ENCODE measurements around the gene XDH. TPM values are rescaled to one million over a fixed set of nuclear protein-coding genes. Genes with fewer than 3 reads are reported as not detected.

The XDH gene
- total RNA-seq, 1 experiment from 2014 or later, result 3.1 TPM

DNA sequence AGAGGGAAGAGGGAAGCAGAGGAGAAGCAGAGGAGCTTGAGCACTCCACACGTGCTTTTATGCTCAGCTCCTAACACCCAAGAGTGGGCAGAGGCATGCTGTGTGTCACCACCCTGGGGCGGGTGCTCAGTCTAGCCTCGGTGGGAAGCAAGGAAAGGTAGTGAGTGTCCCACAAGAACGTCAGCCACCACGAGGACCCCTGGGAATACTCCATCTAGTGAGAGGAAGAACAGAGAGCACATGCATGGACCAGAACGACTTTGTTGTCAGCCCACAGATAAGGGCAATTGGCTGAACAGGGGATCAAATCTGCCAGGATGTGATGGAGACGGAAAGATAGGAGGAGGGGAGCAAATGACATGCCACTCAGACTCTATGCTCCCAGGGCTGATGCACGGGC, 83.4 kb downstream of the XDH start:
- DNase-seq (ENCODE audit: low read depth), result no peak

DNA sequence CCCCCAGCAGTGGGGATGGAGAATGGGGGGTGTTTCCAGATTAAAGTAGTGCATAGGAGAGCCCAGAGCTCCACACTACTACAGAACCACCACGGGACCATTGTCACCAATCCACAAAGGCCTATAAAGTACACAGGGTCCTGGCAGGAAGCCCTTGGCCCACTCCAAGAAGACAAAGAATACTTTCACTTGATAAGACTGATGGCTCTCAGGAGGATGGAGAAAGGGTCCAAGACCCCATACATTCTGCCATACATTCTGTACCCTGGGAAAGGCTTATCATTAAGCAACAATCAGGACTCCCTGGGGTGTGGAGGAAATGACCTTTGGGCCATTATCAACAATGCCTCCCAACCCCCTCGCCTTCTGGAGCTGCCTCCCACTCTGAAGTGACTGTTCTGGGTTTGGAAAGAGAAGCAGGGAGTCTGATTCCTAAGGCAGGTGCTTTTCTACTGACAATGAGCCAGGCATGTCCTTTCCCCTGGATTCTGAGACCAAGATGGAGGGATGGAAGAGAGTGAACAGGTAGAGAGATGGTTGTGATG, 85.4 kb downstream of the XDH start:
- DNase-seq (ENCODE audit: low read depth), result no peak

DNA sequence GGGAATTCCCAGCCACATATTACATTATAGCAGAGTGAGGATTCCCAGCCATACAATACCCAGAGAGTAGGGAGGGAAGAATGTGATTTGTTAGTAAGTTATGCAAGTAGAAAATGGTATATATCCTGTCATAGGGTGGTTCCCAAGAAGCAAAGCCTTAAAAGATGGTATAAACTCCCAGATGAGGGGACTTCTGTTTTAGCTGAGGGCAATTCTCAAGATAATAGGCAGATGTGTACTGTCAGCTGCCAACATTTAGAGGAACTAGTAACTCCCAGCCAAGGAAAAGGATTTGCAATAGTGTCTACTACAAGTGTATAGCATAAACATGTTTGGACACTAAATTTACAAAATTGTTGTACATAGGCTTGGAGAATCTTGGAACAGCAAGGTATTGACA, 86.5 kb downstream of the XDH start:
- DNase-seq (ENCODE audit: low read depth), result no peak

DNA sequence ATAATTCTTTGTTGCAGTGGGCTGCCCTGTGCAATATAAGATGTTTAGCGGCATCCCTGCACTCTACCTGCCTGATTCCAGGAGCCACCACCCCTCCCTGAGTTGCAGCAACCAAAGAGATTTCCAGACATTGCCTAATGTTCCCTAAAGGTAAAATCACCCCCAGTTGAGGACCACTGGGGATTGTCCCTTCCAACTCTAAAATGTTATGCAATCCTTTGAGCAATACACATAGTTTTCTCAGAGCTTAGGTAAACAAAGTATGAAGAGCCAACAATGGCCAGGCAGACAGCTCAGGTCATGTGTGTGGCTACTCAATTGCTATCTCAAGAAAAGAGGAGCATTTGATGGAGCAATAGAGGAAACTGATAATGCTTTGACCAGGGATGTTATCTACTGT, 87.0 kb downstream of the XDH start:
- no peak for DNase-seq (ENCODE audit: low read depth)

DNA sequence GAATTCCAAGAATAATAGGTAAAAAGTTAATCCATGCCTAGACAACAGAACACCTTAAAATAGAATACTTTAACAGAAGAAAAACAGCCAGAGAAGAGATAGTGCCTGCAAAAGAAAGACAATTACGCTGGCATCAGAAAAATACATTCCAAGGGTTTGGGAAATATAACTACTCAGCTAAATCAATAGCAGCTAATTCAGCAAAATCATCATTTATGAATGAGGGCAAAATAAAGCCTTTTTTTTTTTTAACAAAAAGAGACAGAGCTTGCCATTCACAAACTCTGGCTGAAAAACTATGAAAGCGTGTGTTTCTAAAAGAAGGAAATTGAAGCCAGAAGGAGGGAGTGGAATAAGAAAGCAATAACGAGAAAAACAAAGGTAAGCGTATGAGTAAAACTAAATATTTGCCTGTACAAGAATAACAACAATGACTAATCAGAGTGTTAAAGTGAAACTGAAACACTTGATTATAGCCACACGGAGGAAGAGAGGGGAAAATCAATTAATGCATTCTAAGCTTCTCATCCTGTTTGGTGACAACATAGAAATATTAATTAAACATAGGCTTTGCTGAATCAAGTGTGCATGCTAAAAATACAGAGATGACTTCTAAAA, 90.4 kb downstream of the XDH start:
- DNase-seq (ENCODE audit: low read depth), result peak; percentile 28

DNA sequence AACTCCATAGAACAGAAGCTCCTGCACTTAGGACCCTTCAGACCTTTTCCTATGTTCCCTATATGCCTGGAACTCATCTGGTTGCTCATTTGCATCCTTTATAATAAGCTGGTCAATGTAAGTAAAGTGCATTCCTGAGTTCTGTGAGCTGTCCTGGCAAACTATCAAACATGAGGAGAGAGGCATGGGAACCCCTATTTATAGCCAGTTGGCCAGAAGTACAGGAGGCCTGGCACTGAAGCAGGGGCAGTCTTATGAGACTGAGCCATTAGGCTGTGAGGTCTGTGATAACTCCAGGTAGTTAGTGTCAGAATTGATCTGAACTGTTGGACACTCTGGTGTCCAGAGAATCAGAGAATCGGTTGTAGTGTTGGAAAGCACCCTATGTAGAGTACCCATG, 92.2 kb downstream of the XDH start:
- DNase-seq (ENCODE audit: low read depth), result no peak

DNA sequence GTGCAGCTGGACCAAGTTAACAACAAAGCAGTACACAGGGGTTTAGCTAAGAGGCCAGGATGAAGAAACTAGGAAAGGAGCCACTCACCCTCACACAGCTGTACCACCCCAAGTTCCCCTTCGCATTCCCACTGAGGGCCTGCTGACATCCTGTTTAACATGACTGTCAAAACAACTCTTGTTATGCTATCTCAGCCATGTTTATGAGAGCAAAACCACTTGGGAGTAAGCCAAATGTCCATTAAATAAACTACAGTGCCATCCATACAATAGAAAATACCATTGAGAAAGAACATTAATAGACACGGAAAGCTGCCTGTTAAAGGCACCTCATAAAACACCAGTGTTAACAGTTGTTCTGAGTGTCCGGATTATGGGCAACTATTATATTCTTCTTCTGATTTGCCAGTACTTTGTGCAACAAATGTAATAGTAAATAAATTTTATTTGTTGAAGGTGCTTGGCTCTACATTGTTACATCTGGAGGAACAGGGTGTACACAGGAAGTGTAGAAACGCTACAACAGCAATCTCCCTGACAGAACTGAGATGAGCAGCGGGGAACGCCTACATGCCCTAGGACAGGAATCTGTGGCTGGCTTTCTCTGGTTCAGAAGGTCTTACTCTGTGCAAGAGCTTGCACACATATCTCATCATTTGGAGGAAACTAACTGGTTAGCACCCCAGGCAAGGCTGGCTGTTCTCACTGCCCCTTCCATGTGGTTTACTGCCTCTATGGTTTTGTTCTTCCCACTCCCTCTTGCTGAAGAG, 95.0 kb downstream of the XDH start:
- DNase-seq (ENCODE audit: low read depth), result peak; percentile 48

DNA sequence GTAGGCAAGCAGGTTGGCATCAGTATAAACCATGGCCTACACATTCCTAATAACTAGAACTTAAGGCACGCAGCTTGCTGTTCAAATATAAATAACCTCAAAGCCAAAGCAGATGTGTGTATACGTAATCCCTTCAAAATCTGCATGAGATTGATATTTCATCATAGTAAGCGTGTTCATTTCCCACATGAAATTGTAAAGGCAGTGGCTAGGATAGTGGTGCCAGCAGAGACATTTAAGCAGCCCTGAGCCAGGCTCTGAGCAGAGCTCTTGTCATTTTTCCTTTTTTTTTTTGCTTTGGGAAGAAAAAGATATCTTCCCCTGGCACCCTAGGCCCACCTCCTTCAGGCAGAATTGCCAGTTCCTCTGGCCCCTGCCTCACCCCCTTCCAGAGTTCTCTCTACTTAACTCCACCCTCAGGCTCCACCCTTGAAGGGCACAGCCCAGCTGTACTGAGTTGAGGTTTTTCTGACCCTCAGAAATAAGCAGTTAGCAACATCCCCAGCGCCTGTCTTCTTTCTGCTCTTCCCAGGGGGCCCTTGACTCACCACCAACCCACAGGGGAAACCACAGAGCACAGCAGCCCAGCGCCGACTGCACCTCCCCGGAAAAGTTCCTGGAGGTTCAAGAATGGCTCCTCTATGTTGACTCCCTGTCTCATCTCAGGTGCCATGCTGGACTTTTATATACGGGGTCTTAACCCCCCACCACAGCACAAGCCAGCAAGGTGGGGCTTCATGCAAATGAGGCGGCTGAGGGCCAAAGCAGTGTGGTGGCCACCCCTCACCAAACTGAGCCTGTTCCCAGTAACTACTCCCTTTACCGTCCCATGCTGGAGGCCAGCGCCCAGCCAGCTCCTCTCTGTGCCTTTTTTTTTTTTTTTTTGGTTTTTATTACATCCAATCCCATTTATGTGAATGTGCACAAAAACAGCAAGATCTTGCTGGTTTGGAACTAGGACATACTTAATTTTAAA, 95.9 kb downstream of the XDH start:
- peak; percentile 94 for DNase-seq (ENCODE audit: low read depth)

DNA sequence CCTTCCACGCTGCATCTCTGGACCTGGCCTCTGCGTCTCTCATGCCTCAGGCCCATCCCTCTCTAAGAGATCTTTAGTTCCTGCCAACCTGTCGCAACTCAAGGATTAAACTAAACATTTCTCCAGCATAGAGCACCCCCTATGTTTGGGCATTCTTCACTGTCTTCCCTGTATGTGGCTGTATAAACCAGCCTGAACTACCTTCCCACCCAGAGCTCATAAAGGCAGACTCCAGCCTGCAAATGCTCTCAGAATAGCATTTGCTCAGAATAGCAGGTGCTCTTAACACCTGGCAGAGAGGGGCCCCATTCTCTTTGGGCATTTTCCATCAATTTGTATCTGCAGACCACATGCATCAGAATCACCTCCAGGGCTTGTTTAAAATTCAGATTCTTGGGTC, 97.1 kb downstream of the XDH start:
- DNase-seq (ENCODE audit: low read depth), result no peak

DNA sequence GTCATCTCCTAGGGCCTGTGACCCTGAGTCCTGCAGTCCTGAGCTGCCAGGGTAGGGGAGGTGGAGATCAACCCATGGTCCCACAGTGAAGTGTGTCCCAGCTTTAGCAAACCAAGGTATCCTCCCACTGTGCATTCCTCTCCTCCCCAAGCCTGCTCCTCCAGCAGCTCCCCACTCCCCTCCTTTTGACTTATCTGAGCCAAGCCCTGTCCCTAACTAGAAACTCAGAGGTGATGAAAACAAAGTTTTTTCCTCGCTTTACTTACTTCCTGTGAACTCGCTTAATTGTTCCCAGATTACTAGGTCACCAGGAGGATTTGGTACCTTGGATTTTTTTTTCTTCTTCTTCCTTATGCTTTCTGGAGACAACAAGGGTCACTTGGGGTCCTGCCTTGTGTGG, 99.8 kb downstream of the XDH start:
- no peak for DNase-seq (ENCODE audit: low read depth)

DNA sequence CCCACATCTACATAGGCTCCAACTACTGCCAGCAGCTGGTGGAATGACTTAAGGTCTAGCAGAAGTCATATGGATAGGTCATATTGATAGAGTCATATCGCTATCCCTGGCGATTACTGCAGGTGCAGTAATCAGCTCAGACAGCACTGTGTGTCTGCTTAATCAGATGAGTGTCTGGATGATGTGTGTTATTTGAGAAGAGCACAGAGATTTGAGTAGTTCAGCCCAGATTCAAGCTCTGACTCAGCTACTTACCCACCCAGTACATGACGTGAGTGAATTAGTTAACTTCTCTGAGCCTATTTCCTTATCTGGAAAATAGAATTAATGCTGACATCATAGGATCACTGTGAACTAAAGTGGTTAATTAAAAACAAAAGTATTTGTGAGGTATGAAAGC, 101.6 kb downstream of the XDH start:
- DNase-seq (ENCODE audit: low read depth), result peak; percentile 61

DNA sequence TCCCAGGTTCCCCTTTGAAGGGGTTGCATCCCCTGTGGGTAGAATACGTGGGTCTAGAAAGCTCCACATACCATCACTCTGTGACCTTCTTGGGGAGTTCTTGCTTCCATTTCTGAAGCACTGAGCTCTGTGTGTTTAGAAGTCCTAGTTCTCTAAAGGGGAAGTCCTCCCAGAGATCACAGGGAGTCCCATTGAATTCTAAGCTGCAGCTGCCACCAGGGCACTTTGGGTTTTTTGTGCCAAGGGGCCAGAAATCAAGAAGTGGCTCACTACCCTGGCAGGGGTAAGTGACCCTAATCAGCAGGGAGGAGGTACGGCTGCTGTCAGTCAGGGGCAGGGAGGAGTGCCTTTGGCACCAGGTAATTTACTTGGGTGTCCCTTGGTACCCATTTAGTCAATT, 109.7 kb downstream of the XDH start:
- no peak for DNase-seq (ENCODE audit: low read depth)

DNA sequence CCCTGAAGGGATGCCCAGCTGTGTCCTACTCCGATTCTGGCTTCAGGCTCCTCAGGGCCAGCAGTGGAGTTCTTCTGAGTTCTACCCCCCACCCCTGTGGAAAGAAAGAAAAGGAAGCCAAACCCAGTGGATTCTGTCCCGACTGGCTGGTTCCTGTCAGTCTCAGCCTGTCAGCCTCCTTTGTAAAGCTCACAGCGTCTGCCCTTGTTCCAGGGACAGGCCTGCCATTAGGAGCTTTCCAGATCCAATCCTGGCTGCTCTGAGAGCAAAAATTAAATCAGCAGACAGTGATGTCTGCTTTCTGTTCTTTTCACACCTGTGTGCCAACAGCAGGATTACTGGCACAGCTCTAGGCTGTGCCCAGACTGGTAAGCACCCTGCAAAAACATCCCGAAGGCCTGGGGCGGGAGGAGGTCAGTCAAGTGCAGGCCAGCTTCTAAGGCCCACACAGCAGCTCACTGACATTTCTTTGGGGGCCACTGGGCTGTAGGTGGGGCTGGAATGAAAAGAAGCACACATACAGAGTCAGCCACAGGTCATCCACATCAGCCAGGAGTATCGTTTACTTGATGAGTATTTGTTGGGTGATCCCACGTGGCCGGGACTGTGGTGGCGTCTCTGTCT, 111.5 kb downstream of the XDH start:
- DNase-seq (ENCODE audit: low read depth), result no peak

DNA sequence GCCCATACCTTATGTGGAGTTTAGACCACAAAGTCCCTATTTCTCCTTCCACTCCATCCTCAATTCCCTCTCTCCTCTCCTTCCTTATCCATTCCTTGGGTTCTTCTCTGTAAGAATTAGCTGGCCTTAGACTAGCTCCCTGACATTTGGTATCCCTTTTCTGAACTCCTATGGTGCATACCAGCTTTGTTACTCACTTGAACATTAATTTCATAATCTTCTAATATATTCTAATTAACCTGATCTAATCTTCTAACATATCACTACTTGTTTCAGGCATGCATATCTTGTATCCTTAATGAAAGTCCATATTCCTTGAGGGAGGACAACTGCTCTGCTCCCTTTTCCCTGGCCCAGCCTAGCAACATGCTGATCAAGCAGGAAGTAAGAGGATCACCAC, 114.2 kb downstream of the XDH start:
- no peak for DNase-seq (ENCODE audit: low read depth)

DNA sequence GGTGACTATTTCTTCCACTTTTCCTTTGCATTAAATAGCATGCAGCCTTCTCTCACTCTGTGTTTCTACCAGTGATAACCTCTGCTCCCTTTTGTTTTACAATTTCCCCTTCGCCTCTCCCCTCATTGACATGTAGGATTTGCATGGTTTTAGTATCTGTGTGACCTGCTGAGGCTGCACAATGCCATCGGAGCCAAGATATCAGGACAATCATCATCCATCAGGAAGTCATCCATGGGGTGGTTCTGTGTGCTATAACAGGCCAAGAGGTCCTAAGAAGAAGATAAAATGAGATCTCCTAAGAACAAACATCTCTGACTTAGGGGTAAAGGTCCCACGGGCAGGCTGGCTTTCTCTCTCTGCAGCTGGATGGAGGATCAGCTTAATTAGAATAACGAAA, 115.0 kb downstream of the XDH start:
- no peak for DNase-seq (ENCODE audit: low read depth)

DNA sequence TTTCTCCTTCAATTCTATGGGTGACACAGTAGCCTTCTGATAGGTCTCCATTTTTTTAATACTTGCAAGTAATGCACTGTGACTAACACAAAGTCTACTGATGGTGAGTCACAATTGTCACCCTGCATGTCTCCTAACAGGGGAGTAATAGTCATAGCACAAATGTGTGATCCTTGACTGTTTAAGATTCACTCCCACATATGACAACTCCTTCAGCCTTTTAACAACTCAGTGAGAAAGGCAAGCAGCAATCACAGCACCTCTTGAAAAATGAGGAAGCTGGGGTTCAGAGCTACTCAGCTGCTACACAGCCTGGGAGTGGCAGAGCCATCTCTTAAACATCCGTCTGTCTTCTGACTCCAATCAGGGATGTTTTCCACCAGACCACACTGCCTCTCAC, 116.8 kb downstream of the XDH start:
- peak; percentile 72 for DNase-seq (ENCODE audit: low read depth)

DNA sequence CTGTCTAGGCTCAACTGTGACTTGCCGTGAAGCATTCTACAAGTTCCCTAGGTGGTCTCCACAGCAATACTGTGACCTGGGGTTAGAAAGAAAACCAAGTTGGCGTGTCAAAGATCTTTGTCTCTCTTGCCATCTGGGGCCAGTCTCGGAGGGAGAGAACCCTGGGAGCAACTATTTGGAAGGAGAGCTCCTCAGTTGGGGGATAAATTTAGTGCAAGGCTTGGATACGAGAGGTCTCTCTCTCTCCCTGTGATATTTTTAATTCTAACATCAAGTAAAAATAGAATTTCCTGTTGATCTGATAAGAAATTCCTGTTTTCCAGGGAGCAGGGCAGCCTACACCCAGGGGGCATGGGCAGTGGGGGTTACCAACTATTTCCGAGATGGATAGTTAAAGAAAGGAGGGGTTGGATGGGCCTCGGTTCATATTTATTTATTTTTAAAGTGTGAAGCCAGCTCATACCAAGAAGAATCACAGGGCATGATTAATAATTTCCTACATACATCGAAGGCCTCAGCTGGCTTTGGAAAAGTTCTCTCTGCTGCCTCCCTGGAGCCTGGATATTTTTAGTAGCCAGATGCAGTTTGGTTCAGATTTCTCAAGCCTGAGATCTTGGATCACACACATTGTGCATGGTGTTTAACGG, 117.8 kb downstream of the XDH start:
- DNase-seq (ENCODE audit: low read depth), result peak; percentile 16

DNA sequence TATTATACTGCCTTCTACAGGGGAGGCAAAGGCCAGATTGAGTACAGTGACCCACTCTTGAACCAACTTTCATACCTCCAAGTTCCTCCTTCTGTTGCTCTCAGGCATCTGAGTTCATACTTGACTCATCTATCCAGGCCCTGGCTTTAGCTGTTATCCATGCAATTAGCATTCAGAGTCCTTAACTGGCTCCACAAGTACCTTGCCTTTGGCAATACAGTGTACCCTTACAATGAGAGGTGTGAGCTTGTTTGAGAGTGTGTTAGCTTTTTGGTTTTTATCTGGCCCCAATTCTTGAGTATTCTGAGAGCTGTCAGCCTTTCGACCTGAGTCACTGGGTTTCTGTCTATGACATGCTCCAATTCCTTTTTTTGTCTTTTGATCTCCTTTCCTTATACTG, 120.3 kb downstream of the XDH start:
- no peak for DNase-seq (ENCODE audit: low read depth)

DNA sequence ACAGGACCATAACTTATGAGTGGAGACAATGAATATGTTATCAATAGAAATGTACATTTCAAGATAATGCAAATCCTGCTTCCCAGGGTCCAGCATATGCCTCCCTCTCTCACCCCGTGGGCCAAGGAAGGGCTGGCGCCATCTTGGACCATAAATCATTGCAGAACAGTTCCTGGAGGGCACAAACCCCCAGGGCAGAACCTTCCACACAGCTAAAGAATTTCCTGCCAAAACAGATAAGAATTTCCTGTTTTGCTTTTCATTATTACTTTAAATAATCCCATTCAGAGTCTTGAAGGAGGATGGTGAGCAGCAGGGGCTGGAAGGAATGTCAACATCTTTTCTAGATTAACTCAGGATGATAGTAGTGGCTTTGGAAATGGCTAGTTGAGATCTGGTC, 126.9 kb downstream of the XDH start:
- DNase-seq (ENCODE audit: low read depth), result peak; percentile 73

DNA sequence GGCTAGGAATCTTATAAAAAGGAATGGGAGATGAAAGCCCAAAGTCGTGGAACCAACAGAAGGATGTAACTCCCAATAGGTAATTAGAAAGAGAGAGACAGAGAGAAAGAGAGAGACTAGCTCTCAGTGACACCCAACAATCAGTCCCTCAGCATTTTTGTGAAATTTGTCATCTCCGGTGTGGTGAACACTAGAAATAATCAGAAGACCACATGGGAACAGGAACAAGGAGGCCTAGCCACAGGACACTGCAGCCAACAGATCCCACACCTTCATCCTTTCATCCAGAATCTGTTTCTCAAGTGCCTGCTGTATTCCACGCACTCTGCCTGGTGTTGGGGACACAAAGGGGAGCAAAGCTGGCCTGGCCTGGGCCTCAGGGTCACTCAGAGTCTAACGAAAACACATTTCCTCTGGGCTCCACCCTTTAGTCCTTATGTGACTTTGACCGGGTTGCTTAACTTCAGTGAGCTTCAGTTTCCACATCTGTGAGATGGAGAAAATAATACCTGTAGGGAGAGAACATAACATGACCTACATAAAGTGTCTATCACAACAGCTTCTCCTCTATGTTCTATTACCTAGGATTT, 127.5 kb downstream of the XDH start:
- peak; percentile 95 for DNase-seq (ENCODE audit: low read depth)
